Activated effector memory CD4-positive, alpha-beta T cell treated with anti-CD3 and anti-CD28 coated beads, Interleukin-2, amount 50 U/mL, for 16 hours (primary cell): Measurements from ENCODE around the gene UPK1A.

Source experiments
- DNase-seq: peaks from one replicate; pipeline ENCODE4 v3.0.0-alpha.2; 2020

UPK1A gene

GRCh38 chr19:35666251-35666913 lies at the start of gene UPK1A:
TSS of gene UPK1A (plus strand) at chr19:35666517. CDS start at chr19:35666813, 296 bp downstream.
- no peak for DNase-seq

GRCh38 chr19:35618857-35619256 lies 47.5 kb upstream of the UPK1A start:
- DNase-seq = no peak

- no peak for DNase-seq
Observed at GRCh38 chr19:35619290-35619923, 46.9 kb upstream of the UPK1A start.

GRCh38 chr19:35620001-35620400 lies 46.3 kb upstream of the UPK1A start:
- DNase-seq = no peak

- DNase-seq = no peak
Observed at GRCh38 chr19:35621708-35622107, 44.6 kb upstream of the UPK1A start.

- no peak for DNase-seq
Observed at GRCh38 chr19:35622750-35623149, 43.6 kb upstream of the UPK1A start.

- DNase-seq = no peak
Observed at GRCh38 chr19:35623327-35624010, 42.8 kb upstream of the UPK1A start.

GRCh38 chr19:35628264-35628564 lies 38.1 kb upstream of the UPK1A start:
- no peak for DNase-seq

GRCh38 chr19:35628565-35629331 lies 37.6 kb upstream of the UPK1A start, which contains the start of gene RBM42:
TSS of gene RBM42 (plus strand) at chr19:35629036. CDS start at chr19:35629154, 118 bp downstream.
- DNase-seq = peak; percentile 98

GRCh38 chr19:35629332-35629633 lies 37.0 kb upstream of the UPK1A start:
- no peak for DNase-seq

GRCh38 chr19:35633727-35634440 lies 32.4 kb upstream of the UPK1A start:
- DNase-seq = no peak

- no peak for DNase-seq
Observed at GRCh38 chr19:35636651-35637050, 29.7 kb upstream of the UPK1A start.

GRCh38 chr19:35637165-35637564 lies 29.2 kb upstream of the UPK1A start:
- DNase-seq = no peak

- DNase-seq = no peak
Observed at GRCh38 chr19:35639321-35639639, 27.0 kb upstream of the UPK1A start.

- DNase-seq = no peak
Observed at GRCh38 chr19:35639863-35640262, 26.5 kb upstream of the UPK1A start.

GRCh38 chr19:35641515-35642151 lies 24.7 kb upstream of the UPK1A start, which contains the start of gene ETV2:
TSS of gene ETV2 (plus strand) at chr19:35641745. CDS start at chr19:35642461, 716 bp downstream.
- peak; percentile 80 for DNase-seq

- no peak for DNase-seq
Observed at GRCh38 chr19:35642312-35642711, 24.0 kb upstream of the UPK1A start.

GRCh38 chr19:35642798-35643254 lies 23.5 kb upstream of the UPK1A start:
- DNase-seq = no peak

GRCh38 chr19:35643255-35644205 lies 22.8 kb upstream of the UPK1A start:
- DNase-seq = peak; percentile 92

- peak; percentile 98 for DNase-seq
Observed at GRCh38 chr19:35644206-35644986, 21.9 kb upstream of the UPK1A start.
